Activated CD8-positive, alpha-beta T cell treated with anti-CD3 and anti-CD28 coated beads for 36 hours (primary cell): ENCODE data around the gene OLIG2. TPM values are rescaled to one million over a fixed set of nuclear protein-coding genes. Genes with fewer than 3 reads are reported as not detected.

Source experiments
- ATAC-seq: fragments of 200-7000 bp; cut with Tn5 transposase; one replicate; pipeline ENCODE4 v1.10.0; 2021; ENCODE audit warnings: mild to moderate bottlenecking, moderate library complexity
- CTCF ChIA-PET: fragments of 350-600 bp; sonication (Branson Sonifier 250); formaldehyde crosslinking; loops from one replicate; lab custom pipeline; 2021; ENCODE audit warnings: antibody characterized with exemption; lab: Charles Lee
- POLR2A ChIA-PET: fragments of 350-600 bp; sonication (Branson Sonifier 250); formaldehyde crosslinking; loops from one replicate; lab custom pipeline; 2021; ENCODE audit warnings: antibody characterized with exemption; lab: Charles Lee
- DNase-seq: peaks from one replicate; pipeline ENCODE4 v3.0.0-alpha.2; 2020
- H3K27ac Mint-ChIP-seq: one replicate; pipeline ENCODE4 v1.8.0; 2021; ENCODE audit warnings: mild to moderate bottlenecking, mixed read lengths
- H3K27me3 Mint-ChIP-seq: one replicate; pipeline ENCODE4 v1.8.0; 2021; ENCODE audit warnings: mixed read lengths
- H3K36me3 Mint-ChIP-seq: one replicate; pipeline ENCODE4 v1.8.0; 2021; ENCODE audit warnings: low read depth, mixed read lengths
- H3K4me1 Mint-ChIP-seq: one replicate; pipeline ENCODE4 v1.8.0; 2021; ENCODE audit warnings: low read depth, mixed read lengths
- H3K4me3 Mint-ChIP-seq: one replicate; pipeline ENCODE4 v1.8.0; 2021; ENCODE audit warnings: mild to moderate bottlenecking, moderate library complexity, mixed read lengths
- H3K9me3 Mint-ChIP-seq: one replicate; pipeline ENCODE4 v1.8.0; 2021; ENCODE audit warnings: mixed read lengths
- intact Hi-C: fragments of 100-400 bp; cut with micrococcal nuclease; formaldehyde crosslinking; loops from one replicate; pipeline ENCODE4 v1.10.0; 2022
- total RNA-seq, 2 experiments: library from RNA; stranded (reverse); gene quantifications; one replicate each; pipeline ENCODE4 v1.2.3, GENCODE V29; 2021
- TF ChIP-seq, protein P1 (sequence below): fragments of 200-600 bp; IDR thresholded peaks from one replicate; pipeline ENCODE4 v1.8.0; 2022; ENCODE audit warnings: antibody characterized with exemption, mild to moderate bottlenecking

The OLIG2 gene
- total RNA-seq, 2 experiments from 2014 or later: not detected

DNA sequence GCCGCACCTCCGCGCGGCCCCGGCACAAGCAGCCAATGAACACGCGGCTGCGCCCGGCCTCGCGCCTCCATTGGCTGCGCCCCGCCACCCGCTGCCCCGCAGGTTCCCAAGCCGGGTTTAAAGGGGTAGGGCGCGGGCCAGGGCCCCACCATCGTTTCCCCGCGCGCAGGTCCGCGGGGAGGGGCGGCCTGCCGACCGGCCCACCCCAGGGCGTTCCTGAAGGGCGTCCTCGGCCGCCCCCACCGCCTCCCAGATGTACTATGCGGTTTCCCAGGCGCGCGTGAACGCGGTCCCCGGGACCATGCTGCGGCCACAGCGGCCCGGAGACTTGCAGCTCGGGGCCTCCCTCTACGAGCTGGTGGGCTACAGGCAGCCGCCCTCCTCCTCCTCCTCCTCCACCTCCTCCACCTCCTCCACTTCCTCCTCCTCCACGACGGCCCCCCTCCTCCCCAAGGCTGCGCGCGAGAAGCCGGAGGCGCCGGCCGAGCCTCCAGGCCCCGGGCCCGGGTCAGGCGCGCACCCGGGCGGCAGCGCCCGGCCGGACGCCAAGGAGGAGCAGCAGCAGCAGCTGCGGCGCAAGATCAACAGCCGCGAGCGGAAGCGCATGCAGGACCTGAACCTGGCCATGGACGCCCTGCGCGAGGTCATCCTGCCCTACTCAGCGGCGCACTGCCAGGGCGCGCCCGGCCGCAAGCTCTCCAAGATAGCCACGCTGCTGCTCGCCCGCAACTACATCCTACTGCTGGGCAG is 44.4 kb downstream of the OLIG2 start, which contains the start of gene OLIG1:
OLIG1 (plus strand) TSS at position 148 of the 750 bp plus-strand sequence; CDS start at position 254, 106 bp downstream.
- Mint-ChIP-seq H3K4me1 (peaks cover 9% of the 10 kb centered on the region), H3K27me3 (peaks cover 66% of the 10 kb centered on the region), H3K9me3 (peaks cover 4% of the 10 kb centered on the region), H3K27ac (no peak within 1 kb of the TSS), H3K4me3 (peak within 1 kb of the TSS; percentile 65), H3K36me3 (no peaks in the 10 kb centered on the region)
- ChIA-PET CTCF (no interaction called here), POLR2A (no interaction called here)
- DNase-seq (peak; percentile 48), ATAC-seq (peak; percentile 74)
- TF ChIP-seq, protein P1, sequence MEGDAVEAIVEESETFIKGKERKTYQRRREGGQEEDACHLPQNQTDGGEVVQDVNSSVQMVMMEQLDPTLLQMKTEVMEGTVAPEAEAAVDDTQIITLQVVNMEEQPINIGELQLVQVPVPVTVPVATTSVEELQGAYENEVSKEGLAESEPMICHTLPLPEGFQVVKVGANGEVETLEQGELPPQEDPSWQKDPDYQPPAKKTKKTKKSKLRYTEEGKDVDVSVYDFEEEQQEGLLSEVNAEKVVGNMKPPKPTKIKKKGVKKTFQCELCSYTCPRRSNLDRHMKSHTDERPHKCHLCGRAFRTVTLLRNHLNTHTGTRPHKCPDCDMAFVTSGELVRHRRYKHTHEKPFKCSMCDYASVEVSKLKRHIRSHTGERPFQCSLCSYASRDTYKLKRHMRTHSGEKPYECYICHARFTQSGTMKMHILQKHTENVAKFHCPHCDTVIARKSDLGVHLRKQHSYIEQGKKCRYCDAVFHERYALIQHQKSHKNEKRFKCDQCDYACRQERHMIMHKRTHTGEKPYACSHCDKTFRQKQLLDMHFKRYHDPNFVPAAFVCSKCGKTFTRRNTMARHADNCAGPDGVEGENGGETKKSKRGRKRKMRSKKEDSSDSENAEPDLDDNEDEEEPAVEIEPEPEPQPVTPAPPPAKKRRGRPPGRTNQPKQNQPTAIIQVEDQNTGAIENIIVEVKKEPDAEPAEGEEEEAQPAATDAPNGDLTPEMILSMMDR: no peak
- intact Hi-C loops: loop anchor here (5.0 kb wide), 1 partner anchor 48 kb away; no protein-coding TSS in a partner anchor

GRCh38 chr21:33070744-33070997 is 44.9 kb downstream of the OLIG2 start:
- intact Hi-C loops: loop anchor here (5.0 kb wide), 1 partner anchor 48 kb away; no protein-coding TSS in a partner anchor
- Mint-ChIP-seq H3K27ac (no peak overlapping the region), H3K4me3 (no peak overlapping the region), H3K27me3 (peaks cover 66% of the 10 kb centered on the region), H3K9me3 (peaks cover 4% of the 10 kb centered on the region), H3K4me1 (peaks cover 9% of the 10 kb centered on the region), H3K36me3 (no peaks in the 10 kb centered on the region)
- POLR2A ChIA-PET: no interaction called here
- peak; percentile 19 for ATAC-seq
- TF ChIP-seq, protein P1: no peak
- no peak for DNase-seq
- CTCF ChIA-PET: no interaction called here

GRCh38 chr21:33070998-33071769 is 45.4 kb downstream of the OLIG2 start:
- DNase-seq (peak; percentile 42), ATAC-seq (peak; percentile 50)
- Mint-ChIP-seq H3K27ac (no peak overlapping the region), H3K9me3 (peaks cover 4% of the 10 kb centered on the region), H3K36me3 (no peaks in the 10 kb centered on the region), H3K27me3 (peaks cover 66% of the 10 kb centered on the region), H3K4me1 (peaks cover 9% of the 10 kb centered on the region), H3K4me3 (peak overlapping the region; percentile 65)
- POLR2A ChIA-PET: interaction anchor here (0.9 kb wide), 1 partner anchor 19 kb away, joined by 3 read pairs; no protein-coding TSS in a partner anchor
- CTCF ChIA-PET: no interaction called here
- TF ChIP-seq, protein P1: no peak
- intact Hi-C loops: loop anchor here (5.0 kb wide), 1 partner anchor 49 kb away; no protein-coding TSS in a partner anchor

GRCh38 chr21:33071770-33072306 is 46.1 kb downstream of the OLIG2 start:
- Mint-ChIP-seq H3K4me3 (peak overlapping the region; percentile 65), H3K9me3 (peaks cover 4% of the 10 kb centered on the region), H3K27ac (no peak overlapping the region), H3K36me3 (no peaks in the 10 kb centered on the region), H3K4me1 (peaks cover 9% of the 10 kb centered on the region), H3K27me3 (peaks cover 61% of the 10 kb centered on the region)
- DNase-seq: peak; percentile 3
- ChIA-PET CTCF (interaction anchor here (1.1 to 1.6 kb wide), 2 partner anchors 125 to 131 kb away, joined by 3 to 6 read pairs; no protein-coding TSS in a partner anchor), POLR2A (interaction anchor here (0.9 kb wide), 1 partner anchor 20 kb away, joined by 3 read pairs; no protein-coding TSS in a partner anchor)
- TF ChIP-seq, protein P1: no peak
- no peak for ATAC-seq
- intact Hi-C loops: loop anchor here (5.0 kb wide), 1 partner anchor 50 kb away; no protein-coding TSS in a partner anchor
